Retinal pigment epithelial cell (primary cell): Measurements from ENCODE around the gene ATP8B4.

Experiments
- DNase-seq: peaks from one replicate; pipeline ENCODE4 v3.0.0-alpha.2; 2010; ENCODE audit warnings: low read depth
- H3K4me3 ChIP-seq: 2 replicates; pipeline ENCODE4 v1.5.1; 2011; ENCODE audit warnings: mild to moderate bottlenecking, low read length, control low read depth, moderate library complexity
- TF ChIP-seq, protein P1 (sequence below): conservative IDR thresholded peaks from 2 replicates; pipeline ENCODE4 v1.5.1; 2011; ENCODE audit warnings: low read depth, low read length, control low read depth, inconsistent platforms

ATP8B4 gene

DNA sequence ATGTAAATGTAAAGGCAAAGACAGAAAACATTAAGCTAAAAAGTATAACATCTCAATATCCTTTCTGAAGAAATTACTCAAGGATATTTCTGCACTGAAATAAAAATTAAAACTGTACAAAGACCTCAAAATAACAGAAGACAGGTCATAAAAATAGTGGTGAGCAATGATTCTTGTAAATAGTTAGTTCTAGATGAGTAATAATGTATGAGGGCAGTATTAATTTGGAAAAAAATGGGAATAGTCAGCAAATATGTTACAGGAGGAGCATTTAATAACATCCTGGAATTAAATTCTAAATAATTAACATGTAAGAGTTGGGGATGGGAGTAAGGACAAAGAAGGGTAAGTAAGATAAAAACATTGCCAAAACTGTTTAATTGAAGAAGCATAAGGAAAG lies 250.7 kb downstream of the ATP8B4 start:
- TF ChIP-seq, protein P1, sequence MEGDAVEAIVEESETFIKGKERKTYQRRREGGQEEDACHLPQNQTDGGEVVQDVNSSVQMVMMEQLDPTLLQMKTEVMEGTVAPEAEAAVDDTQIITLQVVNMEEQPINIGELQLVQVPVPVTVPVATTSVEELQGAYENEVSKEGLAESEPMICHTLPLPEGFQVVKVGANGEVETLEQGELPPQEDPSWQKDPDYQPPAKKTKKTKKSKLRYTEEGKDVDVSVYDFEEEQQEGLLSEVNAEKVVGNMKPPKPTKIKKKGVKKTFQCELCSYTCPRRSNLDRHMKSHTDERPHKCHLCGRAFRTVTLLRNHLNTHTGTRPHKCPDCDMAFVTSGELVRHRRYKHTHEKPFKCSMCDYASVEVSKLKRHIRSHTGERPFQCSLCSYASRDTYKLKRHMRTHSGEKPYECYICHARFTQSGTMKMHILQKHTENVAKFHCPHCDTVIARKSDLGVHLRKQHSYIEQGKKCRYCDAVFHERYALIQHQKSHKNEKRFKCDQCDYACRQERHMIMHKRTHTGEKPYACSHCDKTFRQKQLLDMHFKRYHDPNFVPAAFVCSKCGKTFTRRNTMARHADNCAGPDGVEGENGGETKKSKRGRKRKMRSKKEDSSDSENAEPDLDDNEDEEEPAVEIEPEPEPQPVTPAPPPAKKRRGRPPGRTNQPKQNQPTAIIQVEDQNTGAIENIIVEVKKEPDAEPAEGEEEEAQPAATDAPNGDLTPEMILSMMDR, result no peak
- no peak overlapping the region for H3K4me3 ChIP-seq
- no peak for DNase-seq

DNA sequence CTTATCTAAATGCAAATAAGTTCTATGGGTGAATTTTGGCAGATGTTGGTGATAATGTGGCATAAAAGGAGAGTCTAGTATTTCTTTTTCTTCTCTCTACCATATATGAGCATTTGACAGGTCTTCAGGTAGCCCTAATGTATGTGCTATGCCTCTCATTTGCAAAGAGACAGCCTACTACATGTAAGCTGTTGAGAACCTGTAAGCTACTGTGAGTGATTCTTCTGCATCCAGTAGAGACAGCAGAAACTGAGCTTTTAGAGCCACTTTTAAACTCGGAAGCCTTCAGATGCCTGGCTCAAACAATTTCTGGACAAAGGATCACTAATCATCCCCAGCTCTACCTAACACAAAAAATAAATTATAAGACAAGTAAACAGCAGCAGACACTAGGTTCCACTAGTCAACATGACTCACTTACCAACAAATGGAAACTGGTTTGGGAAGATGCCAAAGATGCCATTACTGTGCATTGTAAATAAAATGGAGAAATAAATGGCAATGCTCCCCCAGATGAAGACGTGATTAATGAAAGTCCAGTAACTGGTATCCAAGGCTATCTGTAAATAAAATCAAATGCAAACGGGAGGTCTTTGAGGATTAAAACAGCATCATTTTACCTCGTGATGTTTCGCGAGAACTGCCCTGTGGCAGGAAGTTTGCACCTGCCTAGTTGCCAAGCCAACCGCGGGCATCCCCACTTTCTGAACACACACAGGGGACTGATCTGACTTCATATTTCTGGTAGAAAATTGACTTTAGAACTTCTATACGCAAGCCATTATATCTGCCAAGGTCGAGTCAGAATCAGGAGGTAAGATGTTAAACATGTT lies 252.9 kb downstream of the ATP8B4 start:
- TF ChIP-seq, protein P1, result no peak
- H3K4me3 ChIP-seq, result no peak overlapping the region
- DNase-seq, result no peak

DNA sequence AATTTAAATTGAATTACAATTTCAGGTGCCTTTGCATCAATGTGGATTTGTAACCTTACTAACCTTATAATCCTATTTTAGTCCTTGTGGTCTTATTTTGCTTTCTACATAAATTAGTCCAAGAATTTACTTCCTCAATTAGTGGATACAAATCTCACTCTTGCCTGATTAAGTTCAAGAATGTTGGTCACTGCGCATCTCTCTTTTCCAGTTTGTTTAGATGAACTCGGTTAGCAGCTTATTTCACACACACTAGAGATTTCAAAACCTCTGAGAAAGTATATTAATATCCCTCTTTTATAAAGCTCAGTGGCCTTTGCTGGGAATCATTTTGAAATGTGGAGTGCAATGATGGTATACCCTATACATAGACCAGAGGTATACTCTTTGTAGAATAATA lies 254.8 kb downstream of the ATP8B4 start:
- no peak overlapping the region for H3K4me3 ChIP-seq
- TF ChIP-seq, protein P1, result no peak
- peak; percentile 32 for DNase-seq

DNA sequence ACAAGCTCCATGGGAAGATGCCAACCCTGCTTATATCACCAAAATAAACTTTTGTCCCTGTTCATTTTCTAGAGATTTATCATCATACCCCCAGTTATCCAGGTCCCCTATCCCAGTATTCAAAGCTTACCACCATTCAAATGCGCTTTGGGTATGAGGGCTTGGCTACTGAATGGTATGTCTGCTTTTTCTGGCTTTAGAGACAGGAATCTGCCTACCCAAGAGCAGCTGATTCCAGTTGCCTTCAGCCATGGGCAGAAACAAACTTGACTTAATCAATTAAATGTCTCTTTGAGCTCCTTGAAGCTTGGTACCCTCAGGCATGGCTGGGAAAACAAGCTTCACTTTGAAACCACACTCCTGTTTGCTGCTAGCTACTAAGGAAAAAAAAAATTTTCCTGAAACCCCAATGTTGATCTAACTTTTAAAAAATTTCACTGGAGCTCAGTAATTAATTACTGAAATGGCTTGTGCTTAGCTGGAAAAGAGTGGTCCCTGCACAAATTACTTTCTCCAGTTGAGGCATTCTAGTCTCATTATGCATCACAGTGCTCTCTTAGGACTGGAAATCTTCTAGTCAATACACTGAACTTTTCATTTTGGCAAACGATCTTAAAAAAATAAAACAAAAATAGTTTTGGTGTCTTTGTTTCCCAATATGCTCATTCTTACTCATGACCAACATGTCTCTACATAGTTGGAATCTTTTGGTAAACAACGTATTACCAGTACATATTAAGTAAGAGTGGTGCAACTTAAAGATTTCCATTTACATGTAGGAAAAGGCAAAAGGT lies 255.4 kb downstream of the ATP8B4 start:
- TF ChIP-seq, protein P1, result no peak
- H3K4me3 ChIP-seq, result no peak overlapping the region
- DNase-seq, result peak; percentile 4

DNA sequence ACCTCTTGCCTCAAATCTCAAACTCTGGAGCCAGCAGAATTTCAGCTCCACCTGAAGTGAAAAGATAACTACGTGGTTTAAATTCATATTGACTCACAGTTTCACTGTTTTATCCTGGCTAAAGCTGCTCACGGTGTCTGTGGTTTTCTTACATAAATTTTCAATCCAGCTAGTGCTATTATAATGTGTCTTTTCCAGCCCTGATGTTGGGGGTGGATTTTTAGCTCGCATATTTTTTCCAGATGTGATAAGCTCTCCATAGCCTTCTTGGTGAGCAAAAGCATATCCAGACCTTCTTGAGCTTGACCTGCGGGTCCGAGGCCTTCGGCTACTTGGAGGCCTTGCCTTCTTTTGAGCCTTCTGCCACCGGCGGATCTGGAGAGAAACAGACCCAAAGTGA lies 258.9 kb downstream of the ATP8B4 start:
- TF ChIP-seq, protein P1, result no peak
- no peak for DNase-seq
- H3K4me3 ChIP-seq, result no peak overlapping the region

DNA sequence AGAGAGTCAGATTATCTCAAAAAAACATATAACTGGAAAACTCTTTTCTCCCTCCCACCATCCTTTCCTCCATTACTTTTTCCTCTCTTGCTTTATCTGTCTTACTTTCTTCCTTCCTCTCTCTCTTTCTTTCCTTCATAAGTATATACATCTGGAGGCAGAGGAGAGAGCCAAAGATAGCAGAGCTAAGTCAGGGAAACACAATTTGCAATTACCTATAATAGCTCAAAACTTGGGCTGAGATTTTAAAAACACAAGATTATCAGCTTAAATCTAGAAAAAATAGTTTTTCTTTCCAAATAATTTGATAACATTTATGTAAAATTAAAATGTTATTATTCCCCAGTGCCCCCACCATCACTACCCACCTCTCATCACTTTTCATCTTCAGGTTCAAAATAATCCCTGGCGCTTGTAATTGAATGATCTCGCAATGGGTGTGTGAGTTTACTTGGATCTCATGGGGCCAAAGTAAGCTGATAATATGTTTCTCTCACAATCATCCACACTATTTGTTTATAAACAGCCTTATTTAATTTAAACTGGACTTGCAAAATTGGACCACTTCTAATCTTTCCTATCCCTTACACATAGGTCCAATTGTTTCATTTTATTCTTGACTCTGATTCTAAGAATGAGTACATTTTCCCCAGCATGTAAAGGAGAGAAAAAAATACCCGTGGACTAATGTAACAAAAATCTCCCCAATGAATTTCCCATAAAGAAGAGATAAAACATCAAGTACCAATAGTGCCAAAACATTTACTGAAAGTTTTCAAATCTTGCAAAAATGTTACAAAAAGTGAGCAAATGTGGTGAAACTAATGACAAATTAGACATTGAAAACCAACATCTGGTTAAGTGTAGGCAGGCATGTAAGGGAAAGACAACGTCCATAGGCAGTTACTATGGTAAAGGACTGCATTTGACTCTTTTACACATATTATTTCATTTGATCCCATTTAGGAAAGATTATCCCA lies 261.2 kb downstream of the ATP8B4 start:
- TF ChIP-seq, protein P1, result no peak
- DNase-seq, result no peak
- H3K4me3 ChIP-seq, result no peak overlapping the region
